Stimulated activated CD4-positive, alpha-beta T cell treated with anti-CD3 and anti-CD28 coated beads, Interleukin-1b, Interleukin-23, amount 100 ng/mL, for 24 hours (primary cell): ENCODE results near the gene ECE1.

ENCODE experiments used
- DNase-seq, 4 experiments: peaks; one replicate each; pipeline ENCODE4 v3.0.0-alpha.2; 2020; ENCODE audit warnings: low read depth in 4 of 4, low spot score in 1 of 4

Gene ECE1

GRCh38 chr1:21289700-21290545 lies at the start of gene ECE1:
TSS of gene ECE1 (minus strand) at chr1:21290463. CDS start at chr1:21290414, 49 bp downstream.
- peak in 3 of 4 experiments; percentile 19 to 41 (median 32) for DNase-seq

- no peak for DNase-seq
These were observed 49.3 kb upstream of the ECE1 start for GRCh38 chr1:21339356-21340229.

DNA sequence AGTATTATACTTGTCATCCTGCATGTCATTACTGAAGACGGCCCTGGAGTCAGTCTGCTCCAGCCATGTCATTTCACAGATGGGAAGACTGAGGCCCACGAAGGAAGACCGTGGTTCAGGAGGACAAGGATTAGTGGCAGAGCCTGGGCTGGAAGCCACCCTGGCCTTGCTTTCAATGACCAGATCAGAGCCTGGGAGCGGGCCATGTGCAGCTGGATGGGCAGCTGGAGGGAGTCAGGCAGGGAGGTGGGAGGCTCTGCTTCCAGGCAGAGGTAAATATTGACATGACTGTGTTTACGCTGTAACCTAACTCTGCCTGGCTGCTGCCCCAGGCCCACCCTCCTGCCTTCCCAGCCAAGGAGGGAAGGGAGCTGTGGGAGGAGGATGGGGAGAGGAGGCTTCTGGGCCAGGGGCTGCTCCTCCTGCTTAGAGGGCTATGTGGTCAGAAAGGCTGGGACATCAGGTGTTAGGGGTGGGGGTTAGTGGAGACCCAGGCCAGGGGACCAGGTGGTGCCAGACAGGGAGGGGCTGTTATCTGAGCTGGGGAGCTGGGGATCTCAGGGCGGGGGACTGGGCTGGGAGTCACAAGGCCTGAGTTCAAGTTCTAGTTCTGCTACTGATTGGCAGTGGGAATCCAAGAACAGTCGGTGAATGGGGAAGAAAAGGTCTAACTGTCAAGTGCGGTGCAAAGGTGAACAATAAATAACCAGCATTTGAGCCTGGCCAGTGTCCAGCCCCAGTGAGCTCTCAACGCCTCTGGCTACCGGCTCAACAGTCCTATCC lies 48.5 kb upstream of the ECE1 start:
- DNase-seq, result no peak

- no peak for DNase-seq
These were observed 47.8 kb upstream of the ECE1 start for GRCh38 chr1:21337928-21338572.

DNA sequence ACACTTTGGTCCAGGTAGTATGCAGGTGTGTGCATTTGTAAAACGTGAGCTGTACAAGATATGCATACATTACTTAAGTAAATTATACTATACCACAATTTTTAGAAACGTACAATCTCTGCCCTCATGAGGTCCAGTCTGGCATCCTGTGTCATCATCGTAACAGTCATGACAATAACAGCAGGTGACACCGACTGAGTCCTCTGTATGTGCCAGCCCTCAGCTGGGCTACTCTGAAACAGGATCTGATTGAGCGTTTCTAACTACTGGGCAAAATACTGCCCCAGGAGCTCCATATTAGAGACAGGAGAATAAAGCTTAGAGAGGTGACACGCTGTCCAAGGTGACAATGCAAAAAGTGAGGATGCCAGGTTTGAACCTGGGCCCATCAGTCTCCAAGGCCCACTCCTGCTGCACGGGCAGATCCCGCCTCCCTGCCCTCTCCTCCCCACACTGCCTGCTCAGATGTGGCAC lies 47.2 kb upstream of the ECE1 start:
- no peak for DNase-seq

DNA sequence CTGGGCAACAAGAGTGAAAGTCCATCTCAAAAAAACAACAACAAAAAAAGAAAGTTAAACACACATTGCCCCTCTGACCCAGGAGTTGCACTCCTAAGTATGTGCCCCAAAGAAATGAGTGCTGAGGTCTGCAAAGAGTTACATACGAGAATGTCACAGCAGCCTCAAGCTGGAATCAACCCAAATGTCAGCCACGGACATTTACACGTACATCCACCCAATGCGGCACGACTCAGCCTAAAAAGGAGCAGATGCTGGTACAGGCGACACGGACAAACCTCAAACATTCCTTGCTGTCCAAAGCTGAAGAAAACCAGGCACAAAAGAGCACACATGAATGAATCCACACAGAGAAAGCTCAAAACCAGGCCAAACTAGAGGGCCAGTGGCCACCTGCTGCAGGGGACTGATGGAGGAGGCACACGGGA lies 46.8 kb upstream of the ECE1 start:
- no peak for DNase-seq

DNA sequence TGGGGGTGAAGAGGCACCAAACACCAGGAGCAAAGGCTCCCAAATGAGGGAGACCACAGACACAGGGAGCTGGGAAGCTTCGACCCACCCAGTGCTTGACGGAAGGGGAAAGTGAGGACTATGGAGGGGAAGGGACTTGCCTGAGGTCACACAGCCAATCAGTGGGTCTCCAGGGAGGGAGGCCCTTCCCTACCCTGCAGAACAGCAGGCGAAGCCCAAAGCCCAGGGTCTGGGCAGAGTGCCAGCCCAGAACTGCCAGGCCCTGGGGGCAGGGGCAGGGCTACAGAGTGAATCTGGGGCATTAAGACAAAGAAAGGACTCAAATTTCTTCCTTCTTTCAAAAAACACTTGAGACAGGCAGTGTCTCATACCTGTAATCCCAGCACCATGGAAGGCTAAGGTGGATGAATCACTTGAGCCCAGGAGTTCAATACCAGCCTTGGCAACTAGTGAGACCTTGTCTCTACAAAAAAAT lies 45.5 kb upstream of the ECE1 start:
- DNase-seq, result no peak

- no peak for DNase-seq
These were observed 44.9 kb upstream of the ECE1 start for GRCh38 chr1:21335088-21335691.

DNA sequence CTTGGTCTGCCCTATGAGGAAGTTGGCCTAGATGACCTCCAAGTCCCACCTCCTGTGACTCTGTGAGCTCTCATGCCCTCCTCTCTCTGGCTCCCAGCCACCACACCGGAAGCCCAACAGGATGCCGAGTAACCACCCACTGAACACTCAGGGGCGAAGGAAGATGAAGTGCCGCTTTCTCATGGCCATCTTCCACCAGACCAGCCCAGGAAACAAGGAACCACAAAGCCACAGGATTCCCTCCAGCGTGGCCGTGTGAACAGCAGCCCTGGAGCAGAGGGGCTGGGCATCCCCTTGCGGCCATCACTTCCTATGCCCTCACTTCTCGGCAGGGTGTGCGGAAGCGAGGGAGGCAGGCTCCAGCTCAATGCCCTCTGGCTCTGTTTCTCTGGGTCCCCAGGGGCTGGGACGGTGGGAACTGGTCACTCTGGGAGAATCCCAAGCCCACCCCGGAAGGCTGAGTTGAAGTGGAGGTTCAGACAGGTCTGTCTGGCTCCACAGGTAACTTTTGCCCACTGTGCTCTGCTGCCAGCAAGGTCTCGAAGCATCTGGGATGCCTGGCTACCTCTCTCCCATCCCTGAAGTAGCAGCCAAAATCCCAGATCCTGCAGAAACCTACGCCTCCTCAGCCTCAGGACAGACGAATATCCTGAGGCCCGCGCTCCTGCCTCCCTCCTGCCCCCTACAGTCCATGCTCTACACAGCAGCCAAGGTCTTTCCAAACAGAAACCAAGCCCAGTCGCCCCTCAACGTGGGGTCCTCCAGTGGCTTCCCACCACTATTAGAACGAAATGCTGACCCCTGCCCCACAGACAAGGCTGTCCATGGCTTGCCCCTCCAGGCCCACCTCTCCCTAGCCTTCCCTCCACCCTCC lies 44.2 kb upstream of the ECE1 start:
- DNase-seq, result peak in 2 of 4 experiments; percentile 53 to 66

- no peak for DNase-seq
These were observed 43.6 kb upstream of the ECE1 start for GRCh38 chr1:21333824-21334213.

DNA sequence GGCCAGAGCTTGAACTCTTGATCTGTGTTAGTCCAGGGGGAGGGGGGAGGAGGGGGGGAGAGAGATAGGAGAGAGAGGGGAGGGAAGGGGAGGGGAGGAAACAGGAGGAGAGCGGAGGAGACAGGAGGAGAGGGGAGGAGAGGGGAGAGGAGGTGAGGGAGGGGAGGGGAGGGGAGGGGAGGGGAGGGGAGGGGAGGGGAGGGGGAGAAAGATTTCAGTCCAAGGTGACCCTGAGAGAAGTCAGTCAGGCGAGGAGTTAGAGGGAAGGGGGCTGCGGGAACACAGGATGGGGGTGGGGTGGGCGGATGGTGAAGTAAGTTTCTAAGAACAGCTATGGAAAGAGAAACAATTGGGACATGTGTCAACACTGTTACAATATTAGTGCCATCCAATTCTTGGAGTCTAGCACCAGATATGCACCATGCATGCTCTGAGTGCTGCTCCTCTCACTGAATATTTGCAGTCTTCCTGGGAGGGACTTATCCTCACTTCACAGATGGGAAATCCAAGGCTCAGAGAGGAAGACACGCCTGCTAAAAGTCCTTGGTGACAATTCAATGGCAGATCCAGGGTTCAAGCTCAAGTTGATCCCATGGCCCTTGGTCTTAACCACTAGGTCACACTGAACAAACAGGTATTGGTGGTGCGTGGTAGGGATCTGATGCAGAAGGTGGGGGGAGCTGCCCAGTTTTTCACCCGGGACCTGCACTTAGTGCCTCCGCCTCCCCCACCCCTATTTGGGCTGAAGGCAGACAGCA lies 42.5 kb upstream of the ECE1 start:
- DNase-seq, result no peak

GRCh38 chr1:21331752-21332478 lies 41.7 kb upstream of the ECE1 start:
- DNase-seq, result no peak

DNA sequence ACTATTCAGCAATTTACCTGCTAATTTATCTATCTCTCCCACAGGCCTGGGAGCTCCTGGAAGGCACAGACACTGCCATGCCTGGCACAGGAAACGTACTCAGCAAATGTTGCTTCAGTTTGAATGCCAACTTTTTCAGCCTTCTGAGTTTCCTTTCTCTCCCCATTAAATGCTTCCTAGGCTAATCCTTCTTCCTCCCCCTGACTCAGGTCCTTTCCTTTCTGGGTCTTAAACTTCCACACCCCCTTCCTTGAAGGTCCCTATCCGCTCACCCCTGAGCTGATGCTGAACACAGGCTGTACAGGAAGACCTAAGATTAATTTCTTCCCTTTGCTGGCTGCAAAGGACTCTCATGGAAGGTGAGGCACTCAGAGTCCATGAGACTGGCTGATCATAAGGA lies 40.3 kb upstream of the ECE1 start:
- DNase-seq, result no peak

GRCh38 chr1:21329209-21329844 lies 39.1 kb upstream of the ECE1 start:
- DNase-seq, result no peak

DNA sequence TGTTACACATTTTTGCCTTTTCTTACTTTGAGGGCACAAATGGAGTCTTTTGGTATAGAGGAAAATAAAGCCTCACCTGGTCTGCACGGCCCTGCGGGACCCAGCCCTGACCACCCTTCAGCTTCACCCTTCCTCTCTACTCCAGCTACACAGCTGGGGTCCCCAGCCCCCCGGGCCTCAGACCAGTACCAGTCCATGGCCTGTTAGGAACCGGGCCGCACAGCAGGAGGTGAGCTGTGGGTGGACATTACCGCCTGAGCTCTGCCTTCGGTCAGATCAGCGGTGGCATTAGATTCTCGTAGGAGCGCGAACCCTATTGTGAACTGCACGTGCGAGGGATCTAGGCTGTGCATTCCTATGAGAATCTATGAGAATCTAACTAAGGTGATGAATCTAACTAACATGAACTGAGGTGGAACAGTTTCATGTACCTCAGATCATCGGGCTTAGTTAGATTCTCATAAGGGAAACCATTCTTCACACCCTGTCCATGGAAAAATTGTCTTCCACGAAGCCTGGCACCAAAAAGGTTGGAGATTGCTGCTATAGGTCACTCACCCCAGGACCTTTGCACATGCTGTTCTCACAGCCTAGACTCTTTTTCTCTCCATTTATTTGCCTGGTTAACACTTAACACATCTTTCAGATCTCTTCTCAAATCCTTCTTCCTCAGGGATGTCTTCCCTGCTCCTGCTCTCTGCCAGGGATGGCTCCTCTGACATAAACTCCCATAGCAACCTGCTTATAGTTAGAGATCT lies 37.5 kb upstream of the ECE1 start:
- DNase-seq, result no peak

DNA sequence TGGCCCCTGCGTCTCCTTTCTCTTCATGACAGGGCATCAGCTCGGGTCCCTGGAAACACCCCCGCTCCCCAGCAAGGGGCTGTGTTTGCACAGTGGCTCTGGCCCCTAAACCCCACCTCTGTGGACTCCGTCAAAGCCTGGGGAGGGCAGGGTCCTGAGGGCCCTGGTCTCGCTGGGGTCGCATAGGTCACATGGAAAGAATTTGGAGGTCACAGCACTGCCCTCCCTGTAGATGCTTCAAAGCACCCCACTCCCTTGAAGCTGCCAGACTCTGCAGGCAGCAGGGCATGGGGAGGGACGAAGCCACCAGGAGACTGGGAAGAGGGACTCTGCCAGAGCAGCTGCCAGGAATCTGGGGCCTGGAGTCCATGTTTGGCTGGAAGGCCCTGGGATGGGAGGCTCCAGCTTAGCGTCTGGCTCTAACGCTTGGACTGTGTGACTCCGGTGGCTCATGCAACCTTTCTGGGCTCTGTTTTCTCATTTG lies 36.6 kb upstream of the ECE1 start:
- DNase-seq, result no peak
